ENCODE data around the gene HEXIM1.
A peak's percentile ranks its signal among the peaks of the same experiment; 100 is the strongest.

HEXIM1 gene

DNA sequence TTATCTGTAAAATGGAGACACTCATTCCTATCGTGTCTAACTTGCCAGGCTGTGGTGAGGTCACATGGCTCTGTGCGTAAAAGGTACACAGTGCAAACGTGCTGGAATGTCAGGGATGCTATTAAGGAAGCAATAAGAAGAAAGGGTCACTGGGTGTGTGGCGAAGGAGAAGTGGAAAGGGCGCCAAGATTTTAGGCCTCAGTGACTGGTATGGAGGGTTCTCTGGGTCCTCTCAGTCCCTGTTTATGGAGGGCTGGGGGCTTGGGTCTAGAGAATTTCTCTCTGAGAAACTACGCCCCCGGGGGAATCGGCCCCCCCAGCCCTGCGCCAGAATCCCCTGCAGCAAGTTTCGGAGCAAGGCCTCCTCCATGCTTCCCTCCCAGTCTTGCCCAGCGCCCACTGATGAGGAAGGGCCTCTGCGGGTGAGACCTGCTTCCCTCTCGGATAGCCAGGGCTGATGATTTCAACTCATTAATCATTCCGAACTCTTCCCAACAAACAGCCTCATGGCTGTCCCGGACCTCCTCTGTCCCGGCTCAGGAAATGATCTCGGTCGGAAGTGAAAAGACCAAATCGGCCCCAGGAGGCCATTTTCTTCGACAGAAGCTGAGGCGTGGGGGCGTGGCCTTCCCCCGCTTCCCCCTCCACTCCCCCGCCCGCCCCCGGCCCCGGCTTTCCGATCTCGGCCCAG, 1.2 kb upstream of the HEXIM1 start:
- peak; percentile 53 for DNase-seq (ENCODE audit: low read depth)

DNA sequence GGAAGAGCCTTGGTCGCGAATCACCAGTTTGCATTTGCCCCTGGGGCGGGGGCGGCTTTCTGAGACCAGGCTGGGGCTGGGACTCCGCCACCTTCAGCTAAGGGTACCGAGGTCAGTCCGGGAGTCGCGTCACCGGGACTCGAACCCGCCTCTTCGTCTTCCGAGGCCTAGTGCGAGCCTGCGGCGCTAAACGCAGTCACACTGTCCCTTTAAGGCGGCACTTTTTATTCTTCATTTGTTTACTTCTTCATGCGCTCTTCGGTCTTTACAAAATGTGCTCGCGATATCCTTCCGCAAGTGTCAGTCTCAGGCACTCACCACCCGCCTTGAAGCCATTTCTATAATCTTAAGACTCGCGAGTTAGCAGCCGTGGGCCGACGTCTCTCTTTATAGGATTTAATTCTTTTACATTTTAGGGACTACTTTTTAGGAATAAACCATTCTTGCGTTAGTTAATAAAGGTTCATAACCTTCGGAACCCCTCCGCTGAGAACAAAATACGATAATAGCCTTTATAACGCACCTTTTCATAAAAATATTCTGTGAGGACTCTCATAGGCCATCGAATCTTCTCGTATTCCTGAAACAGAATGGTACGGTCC, 593 bp upstream of the HEXIM1 start:
- peak; percentile 67 for DNase-seq (ENCODE audit: low read depth)

- peak; percentile 61 for DNase-seq (ENCODE audit: low read depth)
Measured at GRCh38 chr17:45149037-45149668, 878 bp downstream of the HEXIM1 start.

DNA sequence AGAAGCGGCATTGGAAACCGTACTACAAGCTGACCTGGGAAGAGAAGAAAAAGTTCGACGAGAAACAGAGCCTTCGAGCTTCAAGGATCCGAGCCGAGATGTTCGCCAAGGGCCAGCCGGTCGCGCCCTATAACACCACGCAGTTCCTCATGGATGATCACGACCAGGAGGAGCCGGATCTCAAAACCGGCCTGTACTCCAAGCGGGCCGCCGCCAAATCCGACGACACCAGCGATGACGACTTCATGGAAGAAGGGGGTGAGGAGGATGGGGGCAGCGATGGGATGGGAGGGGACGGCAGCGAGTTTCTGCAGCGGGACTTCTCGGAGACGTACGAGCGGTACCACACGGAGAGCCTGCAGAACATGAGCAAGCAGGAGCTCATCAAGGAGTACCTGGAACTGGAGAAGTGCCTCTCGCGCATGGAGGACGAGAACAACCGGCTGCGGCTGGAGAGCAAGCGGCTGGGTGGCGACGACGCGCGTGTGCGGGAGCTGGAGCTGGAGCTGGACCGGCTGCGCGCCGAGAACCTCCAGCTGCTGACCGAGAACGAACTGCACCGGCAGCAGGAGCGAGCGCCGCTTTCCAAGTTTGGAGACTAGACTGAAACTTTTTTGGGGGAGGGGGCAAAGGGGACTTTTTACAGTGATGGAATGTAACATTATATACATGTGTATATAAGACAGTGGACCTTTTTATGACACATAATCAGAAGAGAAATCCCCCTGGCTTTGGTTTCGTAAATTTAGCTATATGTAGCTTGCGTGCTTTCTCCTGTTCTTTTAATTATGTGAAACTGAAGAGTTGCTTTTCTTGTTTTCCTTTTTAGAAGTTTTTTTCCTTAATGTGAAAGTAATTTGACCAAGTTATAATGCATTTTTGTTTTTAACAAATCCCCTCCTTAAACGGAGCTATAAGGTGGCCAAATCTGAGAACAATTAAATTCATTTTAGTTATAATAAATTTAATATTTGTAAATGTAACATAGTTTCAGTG, 1.7 kb downstream of the HEXIM1 start:
- no peak for DNase-seq (ENCODE audit: low read depth)

DNA sequence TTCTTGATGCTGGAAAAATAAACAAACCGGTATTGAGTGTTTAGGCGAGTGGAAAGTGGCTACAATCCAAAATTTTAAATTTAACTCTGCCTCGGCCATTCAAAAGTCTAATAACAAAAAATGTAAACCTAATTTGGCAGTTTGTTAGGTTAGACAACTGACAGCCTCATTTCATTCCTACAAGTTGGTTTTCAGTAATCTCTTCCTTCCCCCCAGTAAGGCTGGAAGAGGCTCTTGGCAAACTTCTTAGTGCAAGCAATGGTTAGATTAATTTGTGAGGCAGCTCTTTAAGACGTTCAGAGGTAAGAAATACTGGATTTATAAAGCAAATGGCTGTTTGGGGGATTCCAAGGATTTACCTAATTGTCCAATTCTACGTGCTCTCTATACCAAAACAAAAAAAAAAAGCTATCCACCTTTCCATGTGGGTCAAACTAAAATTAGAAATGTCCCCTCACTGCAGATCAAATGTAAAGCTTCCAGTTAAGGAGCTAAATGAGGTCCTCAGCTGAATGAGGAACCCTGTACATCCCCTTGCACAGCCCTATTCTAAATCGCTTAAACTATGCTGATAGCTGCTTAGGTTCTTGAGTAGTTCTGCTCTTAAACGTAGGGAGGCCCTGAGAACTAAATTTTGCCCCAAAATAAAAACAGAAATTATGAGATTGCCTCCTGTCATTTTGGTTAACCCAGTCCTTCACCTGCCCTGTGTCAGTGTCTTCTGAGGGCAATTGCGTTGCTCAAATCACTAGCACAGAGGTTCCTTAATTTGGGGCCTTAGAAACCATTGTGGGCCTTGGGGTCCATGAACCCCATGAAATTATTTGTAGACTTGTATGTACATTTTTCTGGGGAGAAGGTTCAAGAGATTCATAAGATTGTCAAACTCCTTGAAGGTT, 2.9 kb downstream of the HEXIM1 start:
- no peak for DNase-seq (ENCODE audit: low read depth)

GRCh38 chr17:45155029-45155428, 6.8 kb downstream of the HEXIM1 start:
- no peak for DNase-seq (ENCODE audit: low read depth)

- no peak for DNase-seq (ENCODE audit: low read depth)
Measured at GRCh38 chr17:45155483-45155882, 7.2 kb downstream of the HEXIM1 start.

- DNase-seq (ENCODE audit: low read depth) = no peak
Measured at GRCh38 chr17:45156242-45156641, 8.0 kb downstream of the HEXIM1 start.

- DNase-seq (ENCODE audit: low read depth) = peak; percentile 42
Measured at GRCh38 chr17:45160447-45161287, 12.4 kb downstream of the HEXIM1 start.

GRCh38 chr17:45161288-45162024, 13.2 kb downstream of the HEXIM1 start, which contains the start of gene HEXIM2:
HEXIM2 (plus strand) TSS chr17:45161875; CDS start chr17:45162794, 919 bp downstream.
- DNase-seq (ENCODE audit: low read depth) = peak; percentile 96

DNA sequence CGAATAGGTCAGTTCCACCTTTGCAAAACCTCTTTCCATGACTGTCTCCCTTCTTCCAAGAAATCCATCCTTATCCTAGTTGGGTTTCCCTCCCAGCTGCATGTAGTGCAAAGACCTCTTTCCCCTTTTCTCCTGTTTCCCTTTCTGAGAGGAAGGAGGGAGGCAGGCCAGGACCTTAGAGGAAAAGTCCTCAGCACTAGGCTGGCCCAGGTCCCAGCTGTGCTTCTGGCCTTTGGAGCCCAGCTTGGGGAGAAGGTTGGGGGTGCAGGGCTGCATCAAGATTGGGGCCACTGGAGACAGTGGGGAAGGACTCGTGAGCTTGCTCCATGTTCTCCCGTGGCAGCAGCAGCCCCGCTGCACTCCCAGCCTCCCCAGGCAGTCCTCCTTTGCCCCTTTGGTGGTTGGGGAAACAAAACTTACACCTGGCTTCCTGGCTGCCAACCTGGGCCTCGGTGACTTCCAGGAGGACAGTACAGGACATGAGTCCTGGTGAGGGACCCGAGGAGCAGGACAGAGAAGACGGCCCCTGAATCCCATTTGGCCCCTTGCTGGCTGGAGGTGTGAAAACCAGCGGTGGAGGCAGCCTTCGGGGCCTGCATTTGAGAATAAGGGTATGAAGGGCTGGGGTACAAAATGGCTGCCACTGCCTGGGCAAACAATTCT, 13.9 kb downstream of the HEXIM1 start:
- no peak for DNase-seq (ENCODE audit: low read depth)

- no peak for DNase-seq (ENCODE audit: low read depth)
Measured at GRCh38 chr17:45164734-45165269, 16.5 kb downstream of the HEXIM1 start.

- no peak for DNase-seq (ENCODE audit: low read depth)
Measured at GRCh38 chr17:45168991-45169752, 20.9 kb downstream of the HEXIM1 start.

GRCh38 chr17:45170280-45170930, 22.1 kb downstream of the HEXIM1 start:
- DNase-seq (ENCODE audit: low read depth) = no peak

- DNase-seq (ENCODE audit: low read depth) = no peak
Measured at GRCh38 chr17:45170931-45171337, 22.7 kb downstream of the HEXIM1 start.

DNA sequence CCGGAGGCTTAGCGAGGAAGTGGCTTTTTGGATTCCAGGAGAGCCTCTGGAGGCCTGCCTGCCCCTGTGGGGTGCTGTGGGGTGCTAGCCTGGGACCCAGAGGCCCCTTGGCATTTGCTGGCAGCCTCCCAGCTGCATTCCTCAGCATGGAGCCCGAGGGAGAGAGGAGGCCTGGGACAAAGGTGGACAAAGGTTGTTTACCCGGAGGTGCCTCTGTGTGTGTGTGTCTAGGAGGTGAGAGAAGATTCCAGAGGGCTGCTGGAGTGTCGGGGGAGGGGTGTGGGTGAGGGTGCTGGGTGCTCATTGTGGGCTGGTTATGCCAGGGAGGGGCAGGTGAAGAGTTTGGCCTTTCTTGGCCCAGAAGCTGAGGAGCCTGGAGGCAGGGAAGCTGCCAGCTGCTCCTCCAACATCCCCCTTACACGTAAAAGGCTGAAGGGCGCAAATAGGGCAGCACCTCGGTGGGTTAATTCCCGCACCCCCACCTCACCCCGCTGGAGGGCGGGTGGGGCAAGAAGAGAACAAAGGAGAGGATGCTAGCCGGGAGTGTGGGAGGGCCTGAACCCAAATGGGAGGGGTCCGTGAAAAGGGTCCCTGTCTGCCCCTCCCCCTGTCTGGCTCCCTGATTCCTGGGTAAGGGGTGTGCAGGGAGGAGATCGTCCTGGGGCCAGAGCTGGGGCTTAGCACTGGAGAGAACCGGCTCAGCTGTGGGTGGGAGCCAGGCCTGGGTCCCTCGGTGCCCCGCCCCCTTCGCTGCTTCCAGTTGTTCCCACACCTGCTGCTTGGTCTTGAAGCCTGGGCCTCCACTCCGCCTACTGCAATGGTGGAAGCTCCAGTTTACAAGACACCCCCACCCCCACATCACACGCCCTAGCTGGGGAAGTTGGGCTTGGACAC, 23.3 kb downstream of the HEXIM1 start:
- DNase-seq (ENCODE audit: low read depth) = no peak

Data from T follicular helper cell (primary cell).